SKM-1 treated with dmso at 0.1 percent for 144 hours (cell line): ENCODE measurements around the gene FJX1.
A peak's percentile ranks its signal among the peaks of the same experiment; 100 is the strongest.

Experiments used
- DNase-seq: peaks from one replicate; lab custom pipeline; 2025; ENCODE audit not compliant: unreplicated experiment; lab: John Stamatoyannopoulos, UW

FJX1 gene

GRCh38 chr11:35605706-35606105 lies 12.6 kb upstream of the FJX1 start:
- no peak for DNase-seq

GRCh38 chr11:35606206-35606605 lies 12.1 kb upstream of the FJX1 start:
- no peak for DNase-seq

- no peak for DNase-seq
These were observed 9.8 kb upstream of the FJX1 start for GRCh38 chr11:35608502-35608901.

- no peak for DNase-seq
These were observed 8.6 kb upstream of the FJX1 start for GRCh38 chr11:35609656-35610055.

- no peak for DNase-seq
These were observed 7.6 kb upstream of the FJX1 start for GRCh38 chr11:35610631-35611030.

GRCh38 chr11:35611741-35612140 lies 6.5 kb upstream of the FJX1 start:
- DNase-seq, result no peak

- DNase-seq, result no peak
These were observed 3.2 kb upstream of the FJX1 start for GRCh38 chr11:35614939-35615569.

GRCh38 chr11:35615921-35616900 lies 2.0 kb upstream of the FJX1 start:
- peak; percentile 49 for DNase-seq

- no peak for DNase-seq
These were observed 959 bp upstream of the FJX1 start for GRCh38 chr11:35617316-35617686.

- no peak for DNase-seq
These were observed 346 bp downstream of the FJX1 start for GRCh38 chr11:35618497-35619115.

GRCh38 chr11:35619116-35619854 lies 1.0 kb downstream of the FJX1 start:
- no peak for DNase-seq

- no peak for DNase-seq
These were observed 1.8 kb downstream of the FJX1 start for GRCh38 chr11:35619855-35620640.

- DNase-seq, result no peak
These were observed 2.5 kb downstream of the FJX1 start for GRCh38 chr11:35620795-35621194.

GRCh38 chr11:35621620-35622019 lies 3.4 kb downstream of the FJX1 start:
- DNase-seq, result no peak

- DNase-seq, result no peak
These were observed 3.8 kb downstream of the FJX1 start for GRCh38 chr11:35622070-35622469.

GRCh38 chr11:35623621-35624168 lies 5.4 kb downstream of the FJX1 start:
- peak; percentile 8 for DNase-seq

GRCh38 chr11:35624316-35624715 lies 6.1 kb downstream of the FJX1 start:
- no peak for DNase-seq

- DNase-seq, result no peak
These were observed 6.5 kb downstream of the FJX1 start for GRCh38 chr11:35624781-35625180.

- no peak for DNase-seq
These were observed 8.2 kb downstream of the FJX1 start for GRCh38 chr11:35626501-35626900.

GRCh38 chr11:35629511-35629910 lies 11.3 kb downstream of the FJX1 start:
- no peak for DNase-seq
